ENCODE results near the gene AKR1A1.
"Not testable (repeated sequence)": the region's sequence is repeated elsewhere in the genome, so short reads cannot be mapped to it uniquely, and the experiment has no call there.

DNA sequence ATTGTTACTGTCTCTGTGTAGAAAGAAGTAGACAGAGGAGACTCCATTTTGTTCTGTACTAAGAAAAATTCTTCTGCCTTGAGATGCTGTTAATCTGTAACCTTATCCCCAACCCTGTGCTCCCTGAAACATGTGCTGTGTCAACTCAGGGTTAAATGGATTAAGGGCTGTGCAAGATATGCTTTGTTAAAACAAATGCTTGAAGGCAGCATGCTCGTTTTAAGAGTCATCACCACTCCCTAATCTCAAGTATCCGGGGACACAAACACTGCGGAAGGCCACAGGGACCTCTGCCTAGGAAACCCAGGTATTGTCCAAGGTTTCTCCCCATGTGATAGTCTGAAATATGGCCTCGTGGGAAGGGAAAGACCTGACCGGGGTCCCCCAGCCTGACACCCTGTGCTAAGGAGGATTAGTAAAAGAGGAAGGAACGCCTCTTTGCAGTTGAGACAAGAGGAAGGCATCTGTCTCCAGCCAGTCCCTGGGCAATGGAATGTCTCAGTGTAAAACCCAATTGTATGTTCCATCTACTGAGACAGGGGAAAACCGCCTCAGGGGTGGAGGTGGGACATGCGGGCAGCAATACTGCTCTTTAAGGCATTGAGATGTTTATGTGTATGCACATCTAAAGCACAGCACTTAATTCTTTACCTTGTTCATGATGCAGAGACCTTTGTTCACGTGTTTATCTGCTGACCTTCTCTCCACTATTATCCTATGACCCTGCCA lies 36.9 kb upstream of the AKR1A1 start:
- not testable (repeated sequence) for TF ChIP-seq POLR2A, CTCF (IDR thresholded peaks at IDR 0.05)
